K562 (cell line): ENCODE data around the gene SMURF1. TPM values are rescaled to one million over a fixed set of nuclear protein-coding genes. Genes with fewer than 3 reads are reported as not detected.
A peak's percentile ranks its signal among the peaks of the same experiment; 100 is the strongest.

Source experiments
- FOSL1 ChIP-seq: fragments of 200-800 bp; sonication (Bioruptor generic); conservative IDR thresholded peaks from 2 replicates; pipeline ENCODE4 v1.6.1; 2016; ENCODE audit warnings: missing genetic modification characterization, missing compliant biosample characterization
- FOXK1 ChIP-seq: sonication (generic); formaldehyde crosslinking; IDR thresholded peaks from 2 replicates; pipeline ENCODE4 v1.8.0; 2022; ENCODE audit warnings: missing genetic modification reagents, mild to moderate bottlenecking, borderline replicate concordance
- KDM4B ChIP-seq, 2 experiments: fragments of 450-650 bp in 1 of 2; sonication (generic) in 1 of 2; IDR thresholded peaks; 2 replicates each; pipeline ENCODE4 v1.6.1; 2016 to 2017; ENCODE audit warnings: borderline replicate concordance in 2 of 2, antibody characterized with exemption in 1 of 2, low read depth in 1 of 2, mild to moderate bottlenecking in 1 of 2
- NCOR1 ChIP-seq: fragments of 450-650 bp; IDR thresholded peaks from 2 replicates; pipeline ENCODE4 v1.6.1; 2016; ENCODE audit warnings: mild to moderate bottlenecking, moderate library complexity
- PTTG1 ChIP-seq: fragments of 450-650 bp; IDR thresholded peaks from 2 replicates; pipeline ENCODE4 v1.6.1; 2016; ENCODE audit warnings: low read depth, mild to moderate bottlenecking, missing genetic modification characterization, missing compliant biosample characterization
- RBM14 ChIP-seq: fragments of 200-400 bp; formaldehyde crosslinking; IDR thresholded peaks from 2 replicates; pipeline ENCODE4 v1.6.1; 2018; ENCODE audit warnings: low read depth, mild to moderate bottlenecking, low read length, moderate library complexity, borderline replicate concordance; ENCODE audit not compliant: insufficient read depth
- RBM17 ChIP-seq: fragments of 200-400 bp; formaldehyde crosslinking; IDR thresholded peaks from 2 replicates; pipeline ENCODE4 v1.6.1; 2017; ENCODE audit warnings: low read depth, mild to moderate bottlenecking, low read length, borderline replicate concordance
- SAFB2 ChIP-seq: fragments of 200-400 bp; formaldehyde crosslinking; IDR thresholded peaks from 2 replicates; pipeline ENCODE4 v1.6.1; 2018; ENCODE audit warnings: borderline replicate concordance, low read length, low read depth, moderate library complexity; ENCODE audit not compliant: severe bottlenecking
- ZC3H8 ChIP-seq: fragments of 450-650 bp; IDR thresholded peaks from 2 replicates; pipeline ENCODE4 v1.6.1; 2017
- ZNF316 ChIP-seq: fragments of 450-650 bp; IDR thresholded peaks from 2 replicates; pipeline ENCODE4 v1.6.1; 2016
- ZNF431 ChIP-seq: sonication (generic); formaldehyde crosslinking; IDR thresholded peaks from 2 replicates; pipeline ENCODE4 v1.8.0; 2022; ENCODE audit warnings: mild to moderate bottlenecking, missing genetic modification reagents
- ZNF584 ChIP-seq: fragments of 200-800 bp; sonication (Bioruptor generic); IDR thresholded peaks from 2 replicates; pipeline ENCODE4 v1.6.1; 2016; ENCODE audit warnings: low read depth, mild to moderate bottlenecking, missing genetic modification characterization, missing compliant biosample characterization
- polyA plus RNA-seq, 8 experiments: library from polyadenylated mRNA; depleted of rRNA in 4 of 8; stranded (reverse) in 5 of 8; unstranded in 3 of 8; fragments of >200 nt; fragmentation: Nextera tagmentation in 2 of 8; fragmentation: Illumina TruSeq in 1 of 8; extraction: Ambion mirVana in 2 of 8; extraction: Trizol in 1 of 8; gene quantifications; 2 replicates each; pipeline versions ENCODE4 v1.2.1 to v1.2.3, GENCODE V29; 2011 to 2014; ENCODE audit warnings: inconsistent platforms in 1 of 8, missing spikeins in 1 of 8
- total RNA-seq, 7 experiments: library from RNA; depleted of rRNA in 6 of 7; stranded (reverse); fragments of >200 nt in 6 of 7; fragmentation: Illumina TruSeq in 2 of 7; extraction: Trizol in 2 of 7; gene quantifications; 2 replicates each; pipeline versions ENCODE4 v1.2.1 to v1.2.3, GENCODE V29; 2011 to 2021; ENCODE audit warnings: low replicate concordance in 1 of 7
- TF ChIP-seq, protein P1 (sequence below): fragments of 200-800 bp; sonication (Bioruptor generic); IDR thresholded peaks from 2 replicates; pipeline ENCODE4 v1.6.1; 2017; ENCODE audit warnings: missing genetic modification characterization, missing compliant biosample characterization
- TF ChIP-seq, protein P2 (sequence below): fragments of 250-450 bp; sonication (Bioruptor Pico); IDR thresholded peaks from 2 replicates; pipeline ENCODE4 v1.9.0; 2021; ENCODE audit warnings: mild to moderate bottlenecking
- TF ChIP-seq, protein P3 (sequence below), 2 experiments: IDR thresholded peaks; 2 replicates each; pipeline ENCODE4 v1.6.1; 2011; ENCODE audit warnings: borderline replicate concordance in 1 of 2, control low read depth in 1 of 2, low read depth in 1 of 2, low read length in 1 of 2, mild to moderate bottlenecking in 1 of 2, mixed read lengths in 1 of 2, moderate library complexity in 1 of 2; ENCODE audit not compliant: insufficient read depth in 1 of 2, insufficient read length in 1 of 2, poor library complexity in 1 of 2, severe bottlenecking in 1 of 2; ENCODE audit errors: extremely low read depth in 1 of 2
- TF ChIP-seq, protein P4 (sequence below): fragments of 450-650 bp; formaldehyde crosslinking; conservative IDR thresholded peaks from 2 replicates; pipeline ENCODE4 v1.4.0; 2022; ENCODE audit warnings: mild to moderate bottlenecking, missing genetic modification characterization

SMURF1 gene
- total and polyA plus RNA-seq, 9 of the 15 experiments (the other 6 are each of a cell fraction or from before 2014, with no cell fraction given) = 1.0 to 20.1 (median 12.6) TPM

DNA sequence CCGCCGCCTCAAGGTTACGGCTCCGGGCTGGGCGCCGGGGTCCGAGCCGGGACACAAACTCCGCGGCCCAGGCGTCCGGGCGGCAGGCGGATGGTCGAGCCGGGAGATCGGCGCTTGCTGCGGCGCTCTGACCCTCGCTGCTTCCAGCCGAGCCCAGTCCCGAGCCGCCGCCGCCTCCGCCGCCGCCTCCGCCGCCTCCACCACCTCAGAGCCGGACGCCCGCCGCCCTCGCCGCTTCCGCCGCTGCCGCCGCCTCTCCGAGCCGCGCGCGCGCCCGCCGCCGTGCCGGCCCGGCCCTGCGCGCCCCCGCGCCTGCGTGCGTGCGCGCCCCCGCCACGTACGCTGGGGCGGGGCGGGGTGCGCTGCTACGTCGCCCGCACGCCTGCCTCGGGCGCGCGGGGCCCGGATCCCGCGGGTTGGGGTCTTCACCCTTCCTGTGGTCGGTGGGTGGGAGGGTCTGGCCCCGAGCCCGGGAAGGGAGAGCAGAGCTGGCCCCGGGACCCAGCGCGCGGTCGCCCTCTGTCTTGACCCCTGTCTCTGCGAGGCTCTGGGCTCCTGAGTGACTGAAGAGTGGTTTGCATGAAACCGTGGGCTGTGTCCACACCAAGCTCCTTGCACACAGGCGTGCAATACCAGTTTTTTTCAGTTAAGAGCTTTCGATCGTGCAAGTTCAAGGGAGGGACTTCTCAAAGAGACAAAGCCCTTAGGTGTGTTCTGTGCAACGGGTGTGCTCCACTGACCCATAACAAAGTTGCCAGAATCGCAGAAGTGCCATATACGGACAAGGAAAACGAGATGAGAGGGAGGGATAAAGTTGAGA, at the start of gene SMURF1 (continued):
- TF ChIP-seq FOXK1 (CRISPR knock-in tag) (no peak), ZNF431 (no peak), ZNF316 (no peak), NCOR1 (no peak), FOSL1 (peak; percentile 71), KDM4B (IDR thresholded peaks at IDR 0.05; ENCODE audit: borderline replicate concordance in 2 of 2, low read depth in 1 of 2) (0 out of 4 replicates have a peak, but pooled peaks of 1 of the 2 experiments have one; percentile 32), ZC3H8 (no peak), PTTG1 (tag) (no peak), SAFB2 (no peak), ZNF584 (CRISPR knock-in tag) (peak; percentile 84; the same call in 1 of the 2 replicates), RBM14 (no peak), RBM17 (no peak)
- TF ChIP-seq, protein P1, sequence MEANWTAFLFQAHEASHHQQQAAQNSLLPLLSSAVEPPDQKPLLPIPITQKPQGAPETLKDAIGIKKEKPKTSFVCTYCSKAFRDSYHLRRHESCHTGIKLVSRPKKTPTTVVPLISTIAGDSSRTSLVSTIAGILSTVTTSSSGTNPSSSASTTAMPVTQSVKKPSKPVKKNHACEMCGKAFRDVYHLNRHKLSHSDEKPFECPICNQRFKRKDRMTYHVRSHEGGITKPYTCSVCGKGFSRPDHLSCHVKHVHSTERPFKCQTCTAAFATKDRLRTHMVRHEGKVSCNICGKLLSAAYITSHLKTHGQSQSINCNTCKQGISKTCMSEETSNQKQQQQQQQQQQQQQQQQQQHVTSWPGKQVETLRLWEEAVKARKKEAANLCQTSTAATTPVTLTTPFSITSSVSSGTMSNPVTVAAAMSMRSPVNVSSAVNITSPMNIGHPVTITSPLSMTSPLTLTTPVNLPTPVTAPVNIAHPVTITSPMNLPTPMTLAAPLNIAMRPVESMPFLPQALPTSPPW (CRISPR knock-in tag) = peak; percentile 96
- TF ChIP-seq, protein P2, sequence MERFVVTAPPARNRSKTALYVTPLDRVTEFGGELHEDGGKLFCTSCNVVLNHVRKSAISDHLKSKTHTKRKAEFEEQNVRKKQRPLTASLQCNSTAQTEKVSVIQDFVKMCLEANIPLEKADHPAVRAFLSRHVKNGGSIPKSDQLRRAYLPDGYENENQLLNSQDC = no peak
- TF ChIP-seq, protein P3, sequence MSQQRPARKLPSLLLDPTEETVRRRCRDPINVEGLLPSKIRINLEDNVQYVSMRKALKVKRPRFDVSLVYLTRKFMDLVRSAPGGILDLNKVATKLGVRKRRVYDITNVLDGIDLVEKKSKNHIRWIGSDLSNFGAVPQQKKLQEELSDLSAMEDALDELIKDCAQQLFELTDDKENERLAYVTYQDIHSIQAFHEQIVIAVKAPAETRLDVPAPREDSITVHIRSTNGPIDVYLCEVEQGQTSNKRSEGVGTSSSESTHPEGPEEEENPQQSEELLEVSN (IDR thresholded peaks at IDR 0.05; ENCODE audit: borderline replicate concordance in 1 of 2, extremely low read depth in 1 of 2, insufficient read depth in 1 of 2, insufficient read length in 1 of 2, low read depth in 1 of 2, low read length in 1 of 2, poor library complexity in 1 of 2, severe bottlenecking in 1 of 2) = peak in 1 of 2 experiments; percentile 21
- TF ChIP-seq, protein P4, sequence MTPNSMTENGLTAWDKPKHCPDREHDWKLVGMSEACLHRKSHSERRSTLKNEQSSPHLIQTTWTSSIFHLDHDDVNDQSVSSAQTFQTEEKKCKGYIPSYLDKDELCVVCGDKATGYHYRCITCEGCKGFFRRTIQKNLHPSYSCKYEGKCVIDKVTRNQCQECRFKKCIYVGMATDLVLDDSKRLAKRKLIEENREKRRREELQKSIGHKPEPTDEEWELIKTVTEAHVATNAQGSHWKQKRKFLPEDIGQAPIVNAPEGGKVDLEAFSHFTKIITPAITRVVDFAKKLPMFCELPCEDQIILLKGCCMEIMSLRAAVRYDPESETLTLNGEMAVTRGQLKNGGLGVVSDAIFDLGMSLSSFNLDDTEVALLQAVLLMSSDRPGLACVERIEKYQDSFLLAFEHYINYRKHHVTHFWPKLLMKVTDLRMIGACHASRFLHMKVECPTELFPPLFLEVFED (CRISPR knock-in tag) = 0 out of 2 replicates have a peak, but pooled peaks have one; percentile 15
